CD4-positive, alpha-beta T cell treated with Interleukin-10 for 1 hour (primary cell): ENCODE data around the gene FNDC1.
A peak's percentile ranks its signal among the peaks of the same experiment; 100 is the strongest.

Experiments used
- DNase-seq: peaks from one replicate; pipeline ENCODE4 v3.0.0-alpha.2; 2020

Gene FNDC1

DNA sequence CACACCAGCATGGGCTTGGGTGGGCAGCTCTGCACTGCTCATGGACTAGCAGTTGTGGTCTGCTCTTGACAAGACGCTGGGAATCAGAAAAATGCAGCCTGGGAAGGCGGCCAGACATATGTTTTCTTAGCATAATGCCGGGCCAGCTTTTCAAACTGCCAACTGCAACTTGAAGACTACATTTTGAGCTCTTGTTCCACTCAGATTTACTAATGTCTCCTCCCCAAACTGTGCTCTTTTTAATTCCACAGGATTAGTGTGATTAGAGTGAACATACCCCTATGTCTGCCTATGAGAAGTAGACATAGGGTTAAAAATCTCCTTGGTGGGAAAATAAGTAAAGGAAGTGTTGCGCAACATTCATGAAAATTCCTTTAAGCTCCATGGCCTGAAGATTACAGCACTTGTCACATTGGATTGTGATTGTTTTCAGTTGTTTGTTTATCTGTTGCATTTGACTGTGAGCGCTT lies 5.3 kb upstream of the FNDC1 start:
- DNase-seq: no peak

DNA sequence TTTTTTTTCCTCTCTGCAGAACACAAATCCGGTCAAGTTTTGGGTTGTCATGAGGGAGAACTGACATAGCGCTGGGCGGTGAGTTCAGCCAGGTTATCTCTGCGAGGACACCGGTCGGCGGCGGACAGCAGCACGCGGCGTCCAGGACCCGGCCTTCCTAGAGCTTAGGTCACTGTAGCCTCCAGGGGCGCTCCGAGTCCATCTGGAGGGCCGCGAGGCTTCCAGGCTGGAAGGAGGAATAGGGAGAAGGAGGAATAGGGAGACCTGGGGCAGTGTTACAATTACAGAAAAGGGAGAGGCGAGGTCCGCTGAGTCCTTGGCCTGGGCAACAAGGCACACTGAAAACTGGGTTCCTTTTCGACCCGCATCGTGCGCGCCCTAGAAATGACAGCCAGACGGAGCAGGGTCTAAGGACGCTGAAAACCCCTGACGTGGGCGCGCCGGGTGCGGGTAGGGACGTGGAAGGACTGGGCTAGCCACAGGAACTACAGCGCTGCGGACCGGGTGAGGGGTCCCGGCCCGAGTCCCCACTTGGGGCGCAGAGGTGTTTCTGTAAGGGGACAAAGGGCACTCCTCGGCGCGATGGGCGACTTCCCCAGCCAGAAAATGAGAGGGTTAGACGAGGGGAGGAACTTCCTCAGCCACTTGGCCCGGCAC lies 536 bp upstream of the FNDC1 start:
- no peak for DNase-seq

DNA sequence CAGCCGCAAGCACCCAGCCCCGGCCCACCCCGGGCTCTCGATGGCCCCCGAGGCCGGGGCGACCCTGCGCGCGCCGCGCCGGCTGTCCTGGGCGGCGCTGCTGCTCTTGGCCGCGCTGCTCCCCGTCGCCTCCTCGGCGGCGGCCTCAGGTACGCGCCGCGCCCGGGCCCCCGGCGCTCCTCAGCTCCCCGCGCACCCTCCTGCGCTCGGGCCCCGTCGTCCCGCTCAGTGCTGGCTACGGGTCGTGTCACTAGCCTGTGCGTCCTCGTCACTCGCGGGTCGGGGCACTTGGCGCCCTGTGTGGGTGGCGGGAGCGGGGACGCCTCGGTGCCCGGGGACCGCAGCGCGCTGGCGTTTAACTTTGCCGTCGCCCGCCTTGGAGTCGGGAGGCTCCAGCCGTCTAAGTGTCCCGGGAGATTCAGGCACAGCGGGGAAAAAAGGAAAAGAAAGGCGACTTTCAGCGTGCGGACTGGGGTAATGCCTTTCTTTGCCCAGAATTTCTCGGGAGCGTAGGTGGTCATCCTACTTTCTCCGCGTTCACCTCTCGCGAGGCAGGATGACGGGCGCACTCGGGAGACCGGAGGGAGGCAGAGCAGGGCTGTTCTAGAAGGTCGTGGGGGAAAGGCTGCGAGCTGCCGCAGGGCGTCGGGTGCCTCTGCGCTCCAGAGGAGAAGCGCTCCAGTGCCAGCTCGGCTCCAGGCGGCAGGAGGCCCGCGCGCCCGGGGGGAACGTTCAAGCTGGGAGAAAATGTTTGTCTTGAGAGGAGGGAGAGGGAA lies 545 bp downstream of the FNDC1 start:
- peak; percentile 15 for DNase-seq

DNA sequence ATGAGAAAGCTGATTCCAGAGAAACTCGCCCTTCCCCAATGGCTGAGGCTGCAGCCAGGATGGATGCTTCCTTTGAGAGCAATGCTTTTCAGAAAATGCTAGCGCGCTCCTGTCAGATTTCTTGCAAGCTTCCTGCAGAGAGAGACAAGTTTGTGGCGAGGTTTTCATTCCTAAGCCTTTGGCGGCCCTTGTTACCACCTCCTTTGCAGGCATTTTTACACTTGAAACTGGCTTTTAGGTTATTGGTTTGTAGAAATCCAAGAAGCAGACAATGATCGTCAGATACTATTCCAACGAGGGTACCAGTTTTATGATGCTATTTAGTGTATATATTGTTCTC lies 1.1 kb downstream of the FNDC1 start:
- no peak for DNase-seq

DNA sequence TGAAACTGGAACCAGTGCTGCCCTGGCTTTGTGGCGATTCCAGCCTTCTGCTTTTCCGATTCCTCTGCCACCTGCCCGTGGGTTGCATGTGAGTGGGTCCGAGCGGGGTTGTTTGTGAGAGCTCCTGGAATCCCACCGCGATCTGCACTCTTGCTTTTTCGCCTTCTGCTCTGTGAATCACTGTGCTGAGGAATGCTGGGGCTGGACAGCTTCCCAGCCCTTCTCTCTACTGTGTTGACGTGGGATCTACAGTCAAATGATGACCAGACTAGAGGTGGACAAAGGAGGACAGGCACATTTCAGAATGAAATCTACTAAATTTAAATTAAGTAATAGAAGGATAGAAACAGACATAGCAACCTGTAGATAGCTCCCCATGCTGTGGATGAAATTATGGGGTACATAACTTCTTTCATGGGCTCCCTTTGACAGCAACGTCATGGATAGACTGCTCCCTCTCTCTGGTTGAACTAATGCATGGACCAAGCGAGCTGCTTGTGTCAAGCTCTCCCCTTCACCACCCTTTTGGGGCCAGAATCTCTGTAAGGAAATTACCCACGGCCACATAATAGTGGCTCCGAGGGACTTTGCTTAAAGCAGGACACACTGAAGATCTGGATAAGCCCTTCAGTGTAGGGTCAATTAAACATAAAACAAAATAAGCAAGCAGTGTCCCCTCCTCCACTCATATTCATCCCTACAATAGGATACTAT lies 2.0 kb downstream of the FNDC1 start:
- DNase-seq: no peak

DNA sequence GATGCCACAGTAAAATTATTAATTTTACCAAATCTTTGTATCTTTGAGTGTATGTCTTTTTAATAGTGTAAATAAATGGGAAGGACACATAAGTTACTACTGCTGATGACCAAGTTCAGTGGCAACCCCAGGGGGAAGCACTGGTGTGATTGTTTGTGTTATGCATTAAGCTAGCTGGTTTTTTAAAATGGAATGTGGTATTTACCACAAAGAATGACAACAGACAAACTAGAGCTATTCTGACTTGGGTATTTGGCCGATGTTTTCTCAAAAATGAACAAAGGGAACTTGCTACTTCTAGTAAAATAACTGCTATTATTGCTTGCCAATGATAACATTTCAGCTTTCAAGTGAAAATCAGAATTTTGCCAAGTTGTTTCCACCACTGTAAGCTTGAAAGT lies 2.9 kb downstream of the FNDC1 start:
- no peak for DNase-seq

DNA sequence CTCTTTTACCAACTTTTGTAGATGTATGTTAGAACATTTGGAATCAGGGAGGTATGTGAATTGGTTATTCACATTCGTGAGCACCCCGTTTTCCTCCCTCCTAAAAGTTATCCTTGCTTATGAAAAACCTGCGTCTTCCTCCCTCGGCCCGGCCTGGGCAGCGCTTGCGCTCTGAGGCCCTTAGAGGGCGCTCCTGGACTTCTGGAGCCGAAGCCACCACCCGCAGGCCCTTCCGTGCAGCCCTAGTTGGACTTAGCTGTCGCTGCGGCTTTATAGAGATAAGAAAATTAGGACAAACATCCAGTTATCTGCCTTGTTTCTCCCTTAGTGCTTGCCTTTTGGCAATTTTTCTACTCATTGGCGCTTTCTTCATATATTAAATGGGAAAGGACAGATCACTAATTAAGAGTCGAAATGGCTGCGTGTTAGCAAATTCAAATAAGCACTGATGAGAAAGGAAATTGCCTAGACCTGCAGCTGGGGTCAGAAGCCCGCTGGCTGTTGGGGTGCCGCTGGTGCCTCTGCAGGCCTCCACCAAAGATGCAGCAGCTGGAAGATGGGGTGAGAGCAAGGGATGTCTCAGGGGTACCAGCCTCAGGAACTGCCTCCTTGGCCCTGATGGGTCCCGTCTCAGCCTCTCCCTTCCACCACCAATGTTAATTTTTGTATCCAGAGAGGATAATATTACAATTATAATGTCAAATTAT lies 5.2 kb downstream of the FNDC1 start:
- DNase-seq: peak; percentile 69

DNA sequence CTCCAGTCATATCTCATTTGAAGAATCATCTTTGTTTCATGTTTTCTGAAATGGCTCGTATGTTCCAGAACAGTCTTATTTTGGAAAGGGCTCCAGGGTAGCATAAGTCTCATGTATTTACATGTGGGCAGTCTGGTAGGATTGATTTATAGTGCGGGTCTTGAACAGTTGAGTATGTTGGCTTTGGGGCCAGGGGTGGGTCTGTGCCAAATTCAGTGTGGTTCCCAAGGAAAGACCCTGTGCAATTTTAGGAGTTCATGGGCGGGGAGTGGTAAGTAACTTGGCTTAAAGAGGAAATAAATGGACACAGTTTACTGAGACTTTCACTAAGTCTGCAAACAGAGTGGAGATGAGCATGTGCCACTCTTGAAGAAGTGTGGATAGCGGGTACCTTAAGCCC lies 7.7 kb downstream of the FNDC1 start:
- DNase-seq: no peak

DNA sequence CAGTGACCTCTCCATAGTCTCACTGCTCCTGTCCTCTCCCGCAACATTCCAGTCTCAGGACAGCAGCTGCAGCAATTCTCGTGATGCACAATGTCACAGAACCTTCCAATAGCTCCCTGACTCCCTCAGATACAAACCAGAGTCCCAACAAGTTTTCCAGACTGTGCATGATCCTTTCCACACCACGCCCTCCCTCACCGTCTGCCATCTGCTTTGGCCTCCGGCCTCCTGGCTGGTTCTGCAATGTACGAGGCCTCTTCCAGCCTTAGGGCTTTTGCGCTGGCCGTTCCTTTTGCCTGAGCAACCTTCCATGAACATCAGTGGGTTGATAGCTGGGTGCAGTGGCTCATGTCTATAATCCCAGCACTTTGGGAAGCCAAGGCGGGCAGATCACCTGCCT lies 9.6 kb downstream of the FNDC1 start:
- no peak for DNase-seq

DNA sequence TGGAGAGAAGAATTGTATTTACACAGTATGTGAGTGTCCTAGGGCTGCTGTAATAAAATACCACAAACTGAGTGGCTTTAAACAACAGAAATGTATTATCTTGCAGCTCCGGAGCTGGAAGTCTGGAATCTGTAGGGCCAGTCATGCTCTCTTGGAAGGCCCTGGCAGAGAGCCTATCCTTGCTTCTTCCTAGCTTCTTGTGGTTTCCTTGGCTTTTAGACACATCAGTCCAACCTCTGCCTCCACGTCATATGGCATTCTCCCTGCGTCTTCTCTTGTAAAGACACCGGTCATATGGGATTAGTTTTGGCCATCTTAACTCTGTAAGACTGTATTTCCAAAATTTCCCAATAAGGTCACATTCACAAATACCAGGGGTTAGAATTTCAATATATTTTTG lies 10.8 kb downstream of the FNDC1 start:
- no peak for DNase-seq

DNA sequence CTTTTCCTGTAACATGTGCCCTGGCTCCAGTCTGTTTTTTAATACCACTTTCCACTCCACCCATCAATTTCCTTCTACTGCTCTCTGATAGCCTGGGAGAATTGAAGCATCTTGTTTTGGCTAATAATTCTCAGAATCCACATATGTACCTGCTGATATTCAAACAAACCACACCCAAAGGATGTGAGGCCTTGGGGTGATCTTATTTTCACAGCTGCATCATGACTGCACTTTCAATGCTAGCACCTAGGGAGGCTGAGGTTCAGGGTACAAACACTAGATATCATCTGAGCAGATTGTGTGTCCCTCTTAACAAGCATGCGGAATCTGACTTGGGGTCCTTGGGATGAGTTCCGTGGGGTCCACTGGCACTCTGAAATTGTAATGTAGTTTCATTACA lies 12.7 kb downstream of the FNDC1 start:
- DNase-seq: no peak

DNA sequence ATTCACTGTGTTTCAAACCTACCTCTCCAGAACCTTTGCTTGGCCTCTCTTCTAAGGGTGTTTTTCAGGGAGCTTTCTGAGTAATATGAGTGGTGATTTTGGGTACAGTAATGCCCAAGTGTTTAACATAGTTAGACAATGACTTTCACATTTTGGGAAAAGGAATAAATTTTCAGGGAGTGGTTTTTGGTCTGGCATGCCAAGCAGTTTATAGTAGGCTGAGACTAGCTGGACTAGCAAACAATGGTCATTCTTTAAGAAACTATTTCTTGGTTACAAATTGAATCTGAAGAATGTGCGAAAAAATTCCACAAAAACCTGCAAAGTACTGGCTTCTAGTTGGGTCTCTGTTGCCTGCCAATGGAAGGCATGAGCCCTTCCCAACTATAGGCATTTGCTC lies 15.4 kb downstream of the FNDC1 start:
- DNase-seq: no peak

DNA sequence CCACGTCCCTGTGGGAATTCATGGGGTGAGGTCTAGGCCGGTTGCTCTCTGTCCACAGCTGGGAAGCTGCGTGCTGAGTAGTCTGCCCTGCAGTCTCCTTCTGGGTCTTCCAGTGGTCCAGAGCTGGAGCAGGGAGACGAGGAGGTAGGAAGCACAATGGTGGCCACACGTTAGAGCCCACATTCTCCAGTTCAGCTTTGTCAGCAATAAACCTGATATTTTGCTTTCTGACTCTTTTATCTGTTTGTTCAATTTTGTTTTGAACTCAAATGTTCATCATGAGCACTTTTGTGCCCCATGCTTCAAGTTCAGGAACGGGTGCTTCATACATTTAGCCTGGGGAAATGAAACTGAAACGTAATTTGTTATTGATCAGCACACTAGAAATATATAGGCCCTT lies 21.3 kb downstream of the FNDC1 start:
- no peak for DNase-seq

DNA sequence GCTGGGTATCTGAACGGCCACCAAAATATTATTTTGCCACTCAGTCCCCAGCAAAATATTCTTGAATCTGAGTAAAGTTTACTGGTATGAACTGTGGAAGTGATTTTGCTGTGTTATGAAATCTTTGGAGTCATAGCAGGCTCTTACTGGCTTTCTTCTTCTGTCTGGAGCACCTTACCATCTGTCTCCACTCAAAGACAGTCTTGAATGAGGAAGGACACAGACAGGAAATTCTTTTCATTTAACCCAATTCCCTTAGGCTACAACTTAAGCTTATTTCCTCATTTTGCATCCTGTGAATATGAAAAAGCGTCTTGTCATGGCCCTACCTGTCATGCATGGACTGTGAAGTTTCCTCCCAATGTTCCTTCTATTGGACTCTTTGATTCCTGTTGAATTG lies 24.7 kb downstream of the FNDC1 start:
- DNase-seq: no peak

DNA sequence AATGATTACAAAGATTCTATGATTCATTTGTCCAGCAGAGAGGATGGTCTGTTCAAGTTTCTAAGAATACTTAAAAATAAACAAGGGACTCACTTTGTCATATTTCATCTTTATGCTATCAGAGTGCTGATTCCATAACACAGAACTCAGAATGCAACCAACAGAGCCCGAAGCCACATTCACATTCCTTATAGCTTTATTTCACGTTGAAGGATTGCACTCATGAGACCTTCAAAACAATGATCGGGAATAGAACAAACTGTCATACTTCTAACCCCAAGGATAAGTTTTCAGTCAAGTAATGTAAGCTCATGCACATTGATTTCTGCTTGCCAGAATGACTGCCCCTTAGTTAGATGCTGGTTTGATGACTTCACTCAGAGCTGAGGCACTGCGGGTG lies 25.2 kb downstream of the FNDC1 start:
- no peak for DNase-seq

DNA sequence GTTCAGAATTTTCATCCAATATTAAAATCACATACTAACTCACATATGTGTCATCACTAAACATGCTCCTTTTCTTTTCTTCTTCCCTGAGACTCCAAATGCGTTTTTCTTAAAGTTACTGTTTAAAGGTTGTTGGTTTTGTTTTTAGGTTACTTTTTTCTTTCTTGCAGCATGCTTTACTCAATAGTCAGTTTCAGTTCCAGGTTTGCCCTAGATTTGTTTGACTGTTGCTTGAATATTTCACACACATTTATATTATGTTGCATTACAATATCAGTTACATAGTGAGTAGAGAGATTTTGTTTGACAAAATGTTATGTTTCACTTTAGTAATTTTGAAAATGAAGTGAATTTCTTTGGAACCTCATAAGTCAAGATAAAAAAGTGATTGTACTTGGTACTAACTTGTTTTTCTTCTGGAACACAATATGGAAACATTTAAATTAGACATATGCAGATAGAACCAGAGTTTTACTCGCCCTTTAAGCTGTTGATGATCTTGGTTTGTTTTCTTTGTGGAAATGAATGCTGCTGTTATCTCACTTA lies 27.3 kb downstream of the FNDC1 start:
- no peak for DNase-seq

DNA sequence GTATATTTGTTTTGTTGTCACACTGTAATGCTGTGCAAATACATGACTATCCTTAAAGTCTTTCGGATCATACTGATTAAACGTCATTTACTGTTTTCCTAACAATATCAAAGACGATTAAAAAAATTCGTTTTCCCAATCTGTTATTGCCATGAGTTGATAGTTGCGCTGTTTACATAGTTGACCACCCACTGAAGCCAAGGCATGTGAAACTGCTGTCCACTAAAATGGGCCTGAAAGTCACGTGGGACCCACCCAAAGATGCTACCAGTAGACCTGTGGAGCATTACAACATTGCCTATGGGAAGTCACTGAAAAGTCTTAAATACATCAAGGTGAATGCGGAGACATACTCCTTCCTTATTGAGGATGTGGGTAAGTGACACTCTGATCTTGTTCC lies 28.1 kb downstream of the FNDC1 start:
- DNase-seq: no peak

DNA sequence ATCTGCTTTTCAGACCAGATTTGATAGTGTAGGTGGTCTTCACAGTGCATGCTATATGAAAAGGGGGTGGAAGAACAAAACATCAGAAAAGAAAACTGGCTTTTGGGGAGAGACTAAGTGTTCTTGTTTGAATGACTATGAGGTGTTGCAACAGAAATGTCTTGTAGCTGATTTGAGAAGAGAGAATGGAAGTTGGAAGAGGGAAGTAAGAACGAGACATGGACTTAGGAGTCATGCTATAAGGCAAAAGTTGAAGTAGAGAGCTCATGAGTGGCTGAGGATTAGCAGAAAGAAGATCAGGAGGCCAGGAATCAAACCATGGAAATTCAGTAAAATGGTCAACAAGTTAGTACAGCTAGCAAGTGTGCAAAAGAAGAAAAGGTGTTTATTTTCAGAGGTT lies 32.1 kb downstream of the FNDC1 start:
- no peak for DNase-seq

DNA sequence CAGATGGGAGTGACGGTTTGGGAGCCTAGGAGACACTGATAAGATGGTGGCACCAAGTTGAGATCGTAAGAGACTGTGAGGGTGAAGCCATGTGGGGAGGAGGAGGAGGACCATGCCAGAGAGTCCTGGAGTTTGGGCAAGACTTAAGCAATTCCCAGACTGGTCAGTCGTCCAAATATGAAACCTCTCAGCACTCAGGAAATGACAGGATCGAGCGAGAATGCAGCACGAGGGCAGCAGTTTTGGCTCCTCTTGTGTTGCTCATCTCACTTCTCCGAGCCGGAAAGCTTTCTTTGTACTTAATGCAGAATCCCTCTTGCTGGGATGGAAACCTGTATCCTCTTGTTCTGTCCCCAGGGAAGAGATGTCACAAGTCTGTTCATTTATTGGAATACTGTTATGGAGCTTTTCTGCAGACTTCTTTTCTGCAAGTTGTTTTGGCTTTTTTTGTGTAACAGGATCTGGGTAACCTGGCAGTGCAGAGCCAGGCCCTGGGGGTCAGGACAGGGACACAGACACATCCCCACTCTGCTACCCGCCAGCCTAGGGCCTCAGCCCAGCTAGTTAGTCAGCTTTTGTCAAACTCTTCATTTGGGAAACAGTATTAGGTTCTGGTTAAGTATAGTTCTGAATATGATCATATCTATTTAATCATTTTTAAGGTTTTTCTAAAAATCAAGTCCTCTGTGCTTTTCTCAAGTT lies 34.3 kb downstream of the FNDC1 start:
- DNase-seq: no peak

DNA sequence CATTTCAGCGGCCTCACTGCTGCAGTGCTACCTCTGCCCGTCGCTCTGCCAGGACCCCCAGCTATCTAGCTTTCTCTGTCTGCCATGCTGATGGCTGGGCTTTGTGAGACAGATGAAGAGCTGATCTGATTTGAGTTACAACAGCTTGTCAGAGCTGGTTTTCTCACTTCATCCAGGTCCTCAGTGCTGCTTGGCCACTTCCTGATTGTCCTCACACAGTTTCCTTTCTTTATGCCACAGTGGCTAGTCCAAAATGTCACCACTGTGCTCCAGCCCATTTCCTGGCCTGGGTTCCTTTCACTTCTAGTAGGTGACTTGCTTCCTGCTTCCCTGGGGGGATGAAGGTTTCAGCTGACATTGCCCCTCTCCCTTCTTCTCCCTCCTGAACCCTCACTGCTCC lies 35.4 kb downstream of the FNDC1 start:
- DNase-seq: no peak

DNA sequence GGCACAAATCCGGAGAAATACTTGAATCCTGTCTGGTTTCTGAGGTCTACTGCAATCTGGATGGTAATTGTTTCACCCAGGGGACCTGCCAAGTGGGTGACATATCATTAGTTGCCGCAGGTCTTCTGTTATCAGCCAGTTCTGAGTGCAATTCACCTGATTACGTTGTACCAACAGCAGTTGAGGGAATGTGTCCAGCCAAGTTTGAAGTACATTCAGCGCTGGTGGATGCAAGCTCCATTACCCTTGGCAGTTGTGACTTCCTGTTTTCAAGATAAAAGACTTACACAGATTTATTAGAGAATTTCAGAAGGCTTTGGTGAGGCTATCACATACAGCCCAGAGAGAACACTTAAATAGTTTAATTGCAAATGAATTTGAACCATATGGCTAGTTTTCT lies 42.8 kb downstream of the FNDC1 start:
- DNase-seq: no peak

DNA sequence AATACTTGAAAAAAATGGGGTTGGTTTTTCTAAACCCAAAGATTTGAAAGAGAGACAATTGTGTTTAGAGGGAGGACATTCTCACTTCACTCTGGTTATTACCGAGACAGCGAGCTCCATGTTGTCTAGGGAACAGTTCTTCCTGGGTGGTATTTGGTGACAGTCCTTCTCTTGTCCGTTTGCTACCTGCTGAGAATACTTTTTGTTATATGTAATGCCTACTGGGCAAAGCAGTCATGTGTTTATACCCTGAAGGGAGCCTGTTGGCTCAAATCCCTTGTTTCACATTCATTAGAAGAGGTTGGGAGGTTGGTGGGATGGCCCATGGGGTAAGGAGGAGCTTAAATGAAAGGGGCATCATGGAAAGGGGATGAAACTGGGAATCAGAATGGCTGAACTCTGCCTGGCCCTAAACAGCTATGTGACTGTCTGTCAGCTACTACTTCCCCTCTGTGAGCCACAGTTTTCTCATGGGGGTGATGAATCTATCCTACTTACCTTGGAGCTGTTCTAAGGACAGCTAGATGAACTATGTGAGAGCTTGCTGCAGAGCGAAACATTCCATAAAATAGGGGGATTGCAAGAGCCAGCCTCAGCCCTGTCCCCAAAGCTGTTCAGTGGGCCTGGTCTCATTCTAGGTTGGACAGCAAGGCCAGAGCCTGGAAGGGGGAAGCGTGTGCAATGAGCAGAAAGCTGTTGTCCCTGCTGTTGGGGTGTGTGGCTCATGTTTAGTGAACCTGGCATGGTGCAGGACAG lies 43.5 kb downstream of the FNDC1 start:
- no peak for DNase-seq
